Activated effector memory CD4-positive, alpha-beta T cell treated with Interleukin-2 at 50 U/mL for 16 hours (primary cell): ENCODE results near the gene C17orf75.
A peak's percentile ranks its signal among the peaks of the same experiment; 100 is the strongest.
"Not testable (repeated sequence)": the region's sequence is repeated elsewhere in the genome, so short reads cannot be mapped to it uniquely, and the experiment has no call there.

Experiments
- DNase-seq: peaks from one replicate; pipeline ENCODE4 v3.0.0-alpha.2; 2020

C17orf75 gene

DNA sequence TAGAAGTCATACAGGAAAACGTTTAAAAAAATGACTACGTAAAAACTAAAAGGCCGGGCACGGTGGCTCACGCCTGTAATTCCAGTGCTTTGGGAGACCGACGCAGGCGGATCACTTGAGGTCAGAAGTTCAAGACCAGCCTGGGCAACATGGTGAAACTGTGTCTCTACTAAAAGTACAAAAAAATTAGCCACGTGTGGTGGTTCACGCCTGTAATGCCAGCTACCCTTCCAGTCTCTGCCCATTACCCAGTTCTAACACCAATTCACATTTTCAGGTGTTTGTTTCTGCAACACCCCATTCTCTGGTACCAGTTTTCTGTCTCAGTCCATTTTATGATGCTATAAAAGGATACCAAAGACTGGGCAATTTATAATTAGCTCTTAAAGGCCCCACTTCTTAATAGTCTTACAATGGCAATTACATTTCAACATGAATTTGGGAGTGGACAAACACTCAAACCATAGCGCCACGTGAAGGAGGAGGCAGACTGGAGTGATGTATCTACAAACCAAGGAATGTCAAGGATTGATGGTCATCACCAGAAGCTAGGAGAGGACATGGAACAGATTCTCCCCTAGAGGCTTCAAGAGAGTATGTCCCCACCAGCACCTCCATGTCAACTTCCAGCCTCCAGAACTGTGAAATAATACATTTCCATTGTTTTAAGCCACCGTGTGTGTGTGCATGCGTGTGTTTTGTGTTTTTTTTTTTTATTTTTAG lies 791 bp upstream of the C17orf75 start:
- DNase-seq: no peak

DNA sequence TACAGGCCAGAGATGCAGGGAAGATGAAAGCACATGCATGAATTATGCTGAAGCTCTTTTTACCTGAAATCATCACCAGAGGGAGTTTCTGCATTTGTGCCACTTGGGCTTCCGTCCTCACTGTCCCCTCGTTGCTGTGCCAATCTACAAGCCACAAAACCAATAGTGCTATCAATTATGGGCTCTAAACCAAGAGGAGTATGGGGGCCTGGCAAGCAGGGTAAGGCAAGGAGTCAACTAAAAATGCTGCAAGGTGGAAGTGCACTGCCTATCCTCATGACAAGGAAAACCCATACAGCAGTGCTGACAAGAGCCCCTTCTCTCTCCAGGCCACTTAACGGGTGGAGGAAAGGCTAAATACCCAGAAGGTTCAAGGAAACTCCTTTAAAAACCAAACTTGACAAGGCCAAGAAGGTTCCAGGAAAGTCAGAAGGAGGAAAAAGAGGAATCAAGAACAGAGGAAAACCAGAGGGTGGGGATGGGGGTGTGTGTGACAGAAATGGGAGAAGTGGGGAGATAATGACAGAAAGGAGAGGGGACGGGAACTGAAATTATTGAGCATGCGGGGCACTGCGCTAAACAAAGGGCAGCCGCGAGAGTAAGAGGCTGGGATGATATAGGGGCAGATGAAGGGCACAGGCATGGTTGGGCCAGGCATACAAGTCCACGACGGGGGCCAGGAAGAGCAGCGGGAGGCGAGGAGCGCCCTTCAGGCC lies 674 bp downstream of the C17orf75 start:
- peak; percentile 38 for DNase-seq

DNA sequence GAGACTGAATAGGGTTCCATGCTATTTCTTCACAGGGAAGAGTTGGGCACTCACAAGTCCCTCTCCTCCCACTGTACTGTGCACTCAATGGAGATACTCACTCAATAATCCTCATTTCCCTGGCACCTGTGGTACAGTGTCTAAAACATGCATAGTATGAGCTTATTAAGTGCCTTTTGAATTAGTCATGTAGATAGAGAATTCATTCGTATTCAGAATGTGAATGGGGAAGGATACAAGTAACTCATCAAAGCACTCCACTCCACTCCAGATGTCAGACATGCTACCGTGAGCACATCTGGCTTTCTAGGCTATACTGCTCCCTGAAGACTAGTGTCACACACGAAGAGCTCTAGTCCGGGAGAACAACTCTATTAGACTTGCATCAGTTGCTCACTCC lies 6.3 kb downstream of the C17orf75 start:
- no peak for DNase-seq

DNA sequence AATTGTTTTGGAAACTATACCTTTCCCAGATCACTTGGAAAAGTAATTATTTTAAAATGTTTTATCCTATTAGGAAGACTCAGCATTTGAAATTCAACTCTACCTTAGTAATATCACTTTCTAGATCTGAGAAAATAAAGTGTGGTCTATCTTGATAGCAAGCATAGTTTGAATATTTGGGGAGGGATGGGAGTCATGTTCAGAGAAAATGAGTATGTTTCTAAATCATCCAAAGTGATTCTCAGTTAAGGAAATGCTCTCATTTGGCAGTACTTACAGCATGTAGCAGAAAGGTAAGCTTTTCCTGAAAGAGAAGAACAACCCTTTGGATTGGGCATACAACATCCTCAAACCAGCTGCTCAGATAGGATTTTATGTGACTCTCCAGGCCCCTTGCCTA lies 6.9 kb downstream of the C17orf75 start:
- no peak for DNase-seq

DNA sequence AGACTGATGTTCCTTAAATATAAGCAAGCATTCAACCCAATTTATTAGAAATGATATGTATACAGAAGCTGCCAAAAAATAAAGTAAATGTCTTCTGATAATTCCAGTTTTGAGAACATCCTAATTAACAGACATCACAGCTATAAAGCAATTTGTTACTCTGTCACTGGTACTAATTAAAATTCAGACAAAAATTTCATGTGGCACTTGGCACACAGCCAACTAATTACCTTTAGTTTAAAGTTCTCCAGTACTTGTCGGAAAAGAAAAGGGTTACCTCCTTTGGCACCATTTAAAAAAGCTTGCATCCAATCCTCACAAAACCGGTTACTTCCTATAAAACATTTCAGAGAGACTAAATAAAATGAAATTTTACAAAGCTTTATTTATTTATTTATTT lies 8.8 kb downstream of the C17orf75 start:
- no peak for DNase-seq

DNA sequence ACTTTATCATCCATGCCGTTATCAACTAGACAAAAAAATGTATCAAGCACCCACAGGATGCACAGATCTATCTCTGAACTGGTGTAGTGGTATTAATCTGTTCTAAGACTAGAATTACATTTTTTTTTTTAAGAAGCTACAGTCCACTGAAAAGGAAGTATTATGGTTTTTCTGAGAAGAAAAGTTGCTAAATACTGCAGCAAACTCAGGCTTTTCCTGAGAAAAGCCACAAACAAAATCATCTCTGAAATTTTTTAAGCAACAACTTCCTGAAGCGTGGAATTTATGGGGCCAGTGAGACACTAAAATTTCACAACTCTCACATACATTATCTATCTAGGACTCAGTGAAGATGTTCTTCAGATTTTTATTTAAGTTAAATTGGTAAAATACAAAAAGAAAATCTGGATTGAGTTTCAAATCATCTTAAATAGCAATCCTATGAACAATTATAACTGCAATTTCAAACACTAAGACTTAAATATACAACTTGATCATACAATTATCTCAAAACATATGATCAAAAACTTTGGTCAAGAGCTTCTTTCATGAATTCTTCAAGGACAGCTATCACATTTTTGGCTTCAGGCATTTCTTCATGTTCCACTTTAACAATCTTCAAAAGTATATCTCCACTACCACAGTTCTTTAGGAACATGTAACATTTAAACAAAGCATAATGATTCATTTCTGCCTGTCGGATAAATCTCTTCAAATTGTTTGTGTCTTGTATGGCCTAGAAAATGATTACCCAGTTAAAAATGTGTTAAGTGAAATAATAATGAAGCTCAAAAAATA lies 10.5 kb downstream of the C17orf75 start:
- no peak for DNase-seq

DNA sequence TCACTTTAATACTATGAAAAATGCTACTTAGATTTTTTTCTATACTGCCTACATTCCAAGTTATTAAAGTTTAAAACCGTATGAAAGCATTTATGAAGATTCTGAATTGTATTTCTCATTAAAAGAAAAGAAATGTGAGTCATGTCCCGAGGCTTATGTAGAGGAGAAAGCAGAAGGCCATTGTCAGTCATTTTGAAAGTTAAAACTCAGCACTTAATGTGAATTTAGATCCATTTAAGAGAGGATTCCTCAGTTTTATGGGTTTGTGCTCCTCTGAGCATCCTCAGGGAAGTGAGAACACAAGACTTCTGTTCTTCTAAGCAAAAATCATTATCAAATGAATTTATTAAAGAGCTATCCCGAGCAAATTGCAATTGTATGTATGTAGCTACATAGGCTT lies 11.8 kb downstream of the C17orf75 start:
- no peak for DNase-seq

DNA sequence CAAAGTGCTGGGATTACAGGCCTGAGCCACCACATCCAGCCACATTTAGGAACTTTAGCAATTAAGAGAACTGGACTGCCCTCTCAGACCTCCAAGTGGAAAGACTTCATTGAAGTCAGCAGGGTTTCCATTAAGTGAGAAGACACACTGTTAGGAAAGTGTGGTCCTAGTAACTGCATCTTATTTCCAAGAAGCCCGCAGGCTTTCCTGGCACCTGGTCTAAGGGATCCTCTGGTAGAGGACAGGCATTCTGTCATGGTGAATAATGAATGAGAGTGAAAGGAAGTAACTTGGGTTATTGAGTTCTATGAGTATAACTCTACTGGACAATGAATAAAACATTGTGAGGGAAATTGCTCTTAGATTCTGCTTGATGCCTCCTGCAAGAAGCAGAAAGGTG lies 14.1 kb downstream of the C17orf75 start:
- no peak for DNase-seq

DNA sequence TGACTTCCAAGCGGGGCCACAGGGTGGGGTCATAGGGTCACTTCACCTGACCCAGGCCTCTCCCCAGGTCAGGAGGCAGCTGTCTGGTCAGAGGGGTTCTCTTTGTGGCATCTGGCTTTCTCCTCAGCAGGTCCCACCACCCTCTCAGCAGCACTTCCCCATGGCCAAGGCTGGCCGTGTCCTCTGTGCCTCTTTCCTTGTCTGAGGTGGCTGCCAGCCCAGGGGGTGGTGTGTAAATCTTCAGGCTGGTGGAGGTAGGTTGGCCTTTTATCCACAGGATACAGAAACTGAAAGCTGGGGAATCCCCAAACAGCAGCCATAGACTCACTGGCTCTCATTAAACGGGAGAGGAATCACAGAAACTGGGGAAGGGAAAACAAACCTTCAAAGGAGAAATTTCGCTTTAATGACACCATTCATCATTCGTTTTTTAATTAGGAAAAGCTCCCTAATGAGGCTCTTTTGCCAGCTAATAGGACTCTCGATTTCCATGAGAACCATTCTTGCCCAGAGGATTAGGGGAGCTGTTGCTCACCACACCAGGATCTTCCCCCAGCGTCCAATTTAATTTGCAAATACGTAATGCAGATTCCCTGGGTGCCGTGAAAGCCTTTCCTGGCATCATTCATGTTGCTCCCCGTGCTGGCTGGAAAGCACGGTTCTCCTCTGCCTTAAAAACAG lies 18.0 kb downstream of the C17orf75 start:
- no peak for DNase-seq

DNA sequence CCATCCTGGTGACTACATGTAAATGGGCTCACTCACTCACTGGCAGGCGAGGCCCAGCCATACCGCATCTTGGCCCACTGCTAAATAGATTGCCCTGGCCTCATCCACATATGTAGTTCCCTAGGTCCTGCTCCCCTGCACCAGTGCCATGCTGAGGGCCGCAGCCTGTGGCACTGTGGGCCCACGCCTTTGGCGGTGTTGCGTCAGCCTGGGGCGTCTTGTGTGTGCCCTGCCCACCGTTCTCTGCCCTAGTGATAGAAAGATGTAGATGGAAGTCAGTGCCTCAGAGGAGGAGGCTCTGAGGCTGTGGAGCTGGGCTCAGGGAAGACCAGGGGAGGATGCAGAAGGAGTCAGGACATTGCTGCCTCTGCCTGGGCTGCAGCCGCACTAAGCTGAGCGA lies 18.9 kb downstream of the C17orf75 start:
- no peak for DNase-seq

DNA sequence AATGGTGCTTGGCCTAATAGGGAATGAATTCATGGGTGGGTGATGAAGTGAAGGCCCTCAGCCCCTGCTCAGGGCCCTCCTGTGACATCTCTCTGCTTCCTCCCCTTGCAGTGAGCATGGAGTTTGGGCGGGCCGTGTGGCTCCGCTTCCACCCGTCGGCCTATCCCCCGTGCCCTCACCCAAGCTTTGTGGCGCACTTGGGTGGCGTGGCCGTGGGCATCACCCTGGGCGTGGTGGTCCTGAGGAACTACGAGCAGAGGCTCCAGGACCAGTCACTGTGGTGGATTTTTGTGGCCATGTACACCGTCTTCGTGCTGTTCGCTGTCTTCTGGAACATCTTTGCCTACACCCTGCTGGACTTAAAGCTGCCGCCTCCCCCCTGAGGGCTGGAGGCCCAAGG lies 21.1 kb downstream of the C17orf75 start:
- no peak for DNase-seq

DNA sequence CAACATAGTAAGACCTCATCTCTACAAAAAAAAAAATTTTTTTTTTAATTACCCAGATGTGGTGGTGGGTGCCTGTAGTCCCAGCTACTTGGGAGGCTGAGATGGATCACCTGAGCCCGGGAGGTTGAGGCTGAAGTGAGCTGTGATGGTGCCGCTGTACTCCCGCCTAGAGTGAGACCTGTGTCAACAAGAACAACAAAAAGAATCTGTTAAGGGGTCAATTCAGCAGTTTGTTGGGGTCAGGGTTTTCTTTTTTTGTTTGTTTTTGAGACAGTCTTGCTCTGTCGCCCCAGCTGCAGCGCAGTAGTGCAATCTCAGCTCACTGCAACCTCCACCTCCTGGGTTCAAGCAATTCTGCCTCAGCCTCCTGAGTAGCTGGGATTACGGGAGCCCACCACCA lies 21.9 kb downstream of the C17orf75 start:
- DNase-seq: not testable (repeated sequence)

DNA sequence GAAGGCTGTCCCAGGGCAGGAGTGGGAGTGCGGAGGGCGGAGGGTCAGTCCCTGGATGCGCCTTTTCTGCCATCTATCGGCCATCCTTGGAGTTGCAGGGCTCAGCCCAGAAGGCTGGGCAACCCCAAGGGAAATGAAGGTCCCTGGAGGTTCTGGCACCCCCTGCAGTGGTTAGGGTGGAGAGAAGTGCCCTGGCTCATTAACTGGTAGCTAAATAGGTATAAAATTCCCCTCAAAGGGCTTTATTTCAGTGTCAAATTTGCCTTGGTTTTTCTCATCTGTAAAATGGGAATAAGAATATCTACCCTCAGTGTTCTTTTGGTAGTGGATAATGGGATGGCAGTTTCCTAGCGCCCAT lies 22.4 kb downstream of the C17orf75 start:
- peak; percentile 61 for DNase-seq

DNA sequence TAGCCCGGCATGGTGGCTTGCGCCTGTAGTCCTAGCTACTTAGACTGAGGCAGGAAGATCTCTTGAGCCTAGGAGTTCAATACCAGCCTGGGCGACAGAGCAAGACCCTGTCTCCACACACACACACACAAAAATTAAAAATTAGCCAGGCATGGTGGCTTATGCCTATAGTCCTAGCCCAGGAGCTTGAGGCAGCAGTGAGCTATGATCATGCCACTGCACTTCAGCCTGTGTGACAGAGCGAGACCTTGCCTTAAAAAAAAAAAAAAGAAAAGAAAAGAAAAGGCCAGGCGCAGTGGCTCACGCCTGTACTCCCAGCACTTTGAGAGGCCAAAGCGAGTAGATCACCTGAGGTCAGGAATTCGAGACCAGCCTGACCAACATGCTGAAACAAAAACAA lies 23.9 kb downstream of the C17orf75 start:
- no peak for DNase-seq

DNA sequence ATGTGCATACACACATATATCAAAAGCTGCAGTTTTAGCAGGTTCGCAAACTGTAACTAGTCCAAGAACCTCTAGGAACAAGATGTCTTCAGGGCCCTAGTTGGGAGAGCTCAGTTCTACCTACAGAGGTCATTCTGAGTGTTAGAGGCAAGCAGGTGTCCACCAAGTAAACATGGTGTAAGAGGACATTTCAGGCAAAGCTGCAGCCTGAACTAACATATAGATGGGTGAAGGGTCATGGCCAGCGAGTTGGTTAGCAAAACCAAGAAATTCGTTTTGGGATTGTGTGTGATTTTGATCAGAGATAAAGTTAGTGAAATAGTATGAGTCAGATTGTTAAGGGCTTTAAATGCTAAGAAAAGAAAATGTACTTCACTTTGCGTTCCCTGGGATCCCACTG lies 24.6 kb downstream of the C17orf75 start:
- no peak for DNase-seq

DNA sequence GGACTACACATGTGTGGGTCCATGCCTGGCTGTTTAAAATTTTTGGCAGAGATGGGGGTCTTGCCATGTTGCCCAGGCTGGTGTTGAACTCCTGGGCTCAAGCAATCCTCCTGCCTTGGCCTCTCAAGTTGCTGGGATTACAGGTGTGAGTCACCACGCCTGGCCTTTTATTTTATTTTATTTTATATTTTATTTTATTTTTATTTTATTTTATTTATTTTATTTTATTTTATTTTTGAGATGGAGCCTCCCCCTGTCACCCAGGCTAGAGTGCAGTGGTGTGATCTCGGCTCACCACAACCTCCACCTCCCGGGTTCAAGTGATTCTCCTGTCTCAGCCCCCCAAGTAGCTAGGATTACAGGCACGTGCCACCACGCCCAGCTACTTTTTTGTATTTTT lies 25.3 kb downstream of the C17orf75 start:
- DNase-seq: not testable (repeated sequence)

DNA sequence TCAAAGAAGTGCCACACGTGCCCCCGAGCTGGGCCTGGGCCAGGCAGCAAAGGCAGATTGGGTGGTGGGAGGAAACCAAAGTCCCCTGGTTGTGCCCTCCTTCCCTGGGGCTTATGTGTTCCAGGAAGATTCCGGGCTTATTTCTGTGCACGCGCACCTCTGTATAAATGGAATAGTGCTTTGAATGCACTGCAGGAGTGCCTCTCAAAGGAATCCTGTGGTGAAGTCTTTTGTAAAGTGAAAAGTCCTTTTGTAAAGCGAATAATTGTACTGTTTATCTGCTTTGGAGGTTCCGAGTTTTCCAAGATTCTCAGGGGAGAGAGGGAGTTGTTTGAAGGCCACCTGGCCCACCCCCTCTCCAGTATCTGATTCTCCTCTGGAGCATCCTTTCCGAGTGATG lies 26.8 kb downstream of the C17orf75 start:
- DNase-seq: no peak

DNA sequence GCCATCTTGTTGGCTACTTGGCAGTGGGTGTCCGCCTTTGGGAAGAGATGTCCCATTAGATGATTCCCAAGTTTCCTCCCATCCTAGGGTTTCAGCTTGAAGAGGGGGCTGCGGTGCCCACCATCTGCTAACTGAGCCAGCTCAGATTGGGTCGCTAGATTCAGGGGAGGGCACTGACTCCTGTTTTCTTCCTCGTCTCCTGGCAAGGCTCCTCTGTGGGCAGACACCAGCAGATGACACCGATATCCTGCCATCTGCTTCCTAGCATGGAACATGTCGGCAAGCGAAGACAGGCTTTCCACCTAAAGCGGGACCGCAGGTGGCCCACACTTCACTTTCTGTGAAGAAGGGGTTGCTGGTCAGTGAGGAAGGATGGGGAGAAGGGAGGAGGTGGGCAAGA lies 27.3 kb downstream of the C17orf75 start:
- no peak for DNase-seq

DNA sequence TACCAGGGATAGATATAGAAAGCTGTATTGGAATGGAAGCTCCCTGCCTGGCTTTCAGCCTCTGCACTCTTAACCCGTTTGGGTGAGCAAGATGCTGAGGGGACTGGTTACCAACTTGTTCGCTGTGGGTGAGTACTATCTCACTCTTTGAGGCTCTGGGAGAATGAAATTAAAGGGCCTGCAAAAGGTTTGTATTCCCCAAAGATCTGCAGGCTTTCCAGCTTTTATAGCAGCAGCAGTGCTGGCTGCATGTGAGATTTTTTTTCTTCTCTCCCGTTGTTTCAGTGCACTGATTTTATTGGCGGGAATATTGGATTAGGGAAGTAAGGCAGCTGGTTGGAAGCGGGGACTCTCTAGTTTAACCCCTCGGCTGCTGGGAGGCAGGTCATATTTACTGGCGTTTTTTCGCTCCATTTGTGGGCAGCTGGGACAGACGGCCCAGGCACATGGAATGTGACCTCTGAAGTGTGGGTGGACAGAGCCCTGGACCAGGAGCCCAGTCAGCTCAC lies 30.9 kb downstream of the C17orf75 start:
- DNase-seq: no peak

DNA sequence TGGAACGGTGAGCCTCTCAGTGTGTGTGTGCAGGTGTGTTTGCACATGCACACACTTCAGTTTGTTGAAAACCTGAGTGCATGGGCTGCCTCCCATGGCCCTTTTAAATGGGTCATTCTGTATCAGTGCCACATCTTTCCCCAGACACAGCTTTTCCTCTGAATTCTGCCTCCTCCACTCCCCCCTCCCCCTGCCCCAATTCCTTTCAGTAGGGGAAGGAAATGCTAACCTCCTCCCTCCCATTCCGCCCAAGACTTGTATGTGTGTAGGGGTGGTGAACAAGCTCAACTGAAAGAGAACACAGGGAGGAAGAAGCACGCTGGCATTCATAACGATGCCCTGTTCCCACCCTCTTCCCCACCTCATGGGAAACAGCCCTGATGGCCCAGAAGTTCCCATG lies 34.3 kb downstream of the C17orf75 start:
- DNase-seq: no peak

DNA sequence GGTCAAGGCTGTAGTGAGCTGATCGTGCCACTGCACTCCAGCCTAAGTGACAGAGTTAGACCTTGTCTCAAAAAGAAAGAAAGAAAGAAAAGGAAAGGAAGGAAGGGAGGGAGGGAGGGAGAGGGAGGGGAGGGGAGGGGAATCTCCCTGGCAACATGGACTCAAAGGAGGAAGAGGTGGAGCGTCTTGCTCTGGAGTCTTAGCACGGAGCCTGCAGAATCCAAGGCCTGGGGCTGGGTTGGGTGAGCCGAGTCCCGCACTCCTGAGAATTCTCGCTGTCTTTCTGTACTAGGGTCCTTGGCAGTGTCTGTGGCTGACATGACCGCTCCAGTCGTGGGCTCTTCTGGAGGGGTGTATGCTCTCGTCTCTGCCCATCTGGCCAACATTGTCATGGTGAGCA lies 36.9 kb downstream of the C17orf75 start:
- no peak for DNase-seq

DNA sequence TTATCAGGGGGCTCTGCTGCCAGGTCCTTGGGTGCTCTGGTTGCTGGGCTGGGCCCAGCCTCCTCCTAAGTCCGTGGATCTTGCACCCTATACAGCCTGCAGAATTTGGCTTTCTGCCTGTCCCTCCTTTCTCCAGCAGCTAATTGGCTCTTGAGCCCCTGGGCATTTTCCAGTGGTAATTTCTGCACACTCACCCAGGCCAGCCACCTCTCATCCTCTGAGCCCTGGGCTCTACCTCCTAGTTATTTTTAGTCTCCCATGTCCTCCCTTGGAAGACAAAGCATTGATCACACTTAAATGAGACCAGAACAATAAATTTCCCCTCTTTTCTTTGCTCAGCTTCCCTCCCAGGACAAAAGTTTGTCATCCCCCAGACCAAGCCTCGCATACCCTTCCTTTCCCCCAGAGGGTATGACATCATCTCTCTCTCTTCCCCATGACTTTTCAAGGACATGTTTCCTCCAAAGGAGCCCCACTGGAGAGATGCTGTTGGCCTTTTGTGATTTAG lies 38.1 kb downstream of the C17orf75 start:
- no peak for DNase-seq
